ENCODE measurements around the gene TMEM242. TPM values are rescaled to one million over a fixed set of nuclear protein-coding genes. Genes with fewer than 3 reads are reported as not detected.

TMEM242 gene
- total RNA-seq, 1 donor, result 6.2 TPM

DNA sequence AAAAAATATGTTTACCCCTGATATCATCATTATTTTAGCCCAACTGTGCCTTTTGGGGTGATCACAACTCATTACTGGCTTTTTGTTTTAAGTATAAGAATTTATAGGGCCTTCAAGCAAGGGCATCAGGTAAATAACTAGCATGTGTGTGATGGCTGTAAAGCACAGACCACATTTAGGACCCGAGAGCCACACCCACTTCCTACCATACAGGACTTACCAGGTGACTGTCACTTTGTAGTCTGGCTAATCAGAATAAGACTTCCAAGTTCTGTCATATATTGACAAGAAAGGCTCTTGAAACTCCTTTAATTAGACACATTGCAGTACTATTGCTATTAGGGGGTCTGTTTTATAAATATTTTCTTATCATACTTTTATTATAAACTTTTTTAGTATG lies 31.1 kb downstream of the TMEM242 start:
- Histone ChIP-seq H2AFZ (ENCODE audit: low read length) (no peak overlapping the region), H4K20me1 (ENCODE audit: insufficient read depth, low read length) (peaks cover 8% of the 10 kb centered on the region), H3K9me3 (ENCODE audit: low read depth, low read length) (no peaks in the 10 kb centered on the region), H3K4me2 (ENCODE audit: insufficient read depth, low read length) (no peak overlapping the region), H3K27me3 (ENCODE audit: insufficient read depth, low read length) (no peaks in the 10 kb centered on the region), H3K36me3 (ENCODE audit: insufficient read depth, low read length) (peaks cover 6% of the 10 kb centered on the region), H3K4me1 (ENCODE audit: insufficient read depth, low read length) (no peaks in the 10 kb centered on the region), H3K27ac (ENCODE audit: low read depth, low read length) (no peak overlapping the region), H3K4me3 (ENCODE audit: insufficient read depth, low read length) (no peak overlapping the region), H3K79me2 (ENCODE audit: insufficient read depth, low read length) (no peaks in the 10 kb centered on the region)
- TF ChIP-seq, protein P1, sequence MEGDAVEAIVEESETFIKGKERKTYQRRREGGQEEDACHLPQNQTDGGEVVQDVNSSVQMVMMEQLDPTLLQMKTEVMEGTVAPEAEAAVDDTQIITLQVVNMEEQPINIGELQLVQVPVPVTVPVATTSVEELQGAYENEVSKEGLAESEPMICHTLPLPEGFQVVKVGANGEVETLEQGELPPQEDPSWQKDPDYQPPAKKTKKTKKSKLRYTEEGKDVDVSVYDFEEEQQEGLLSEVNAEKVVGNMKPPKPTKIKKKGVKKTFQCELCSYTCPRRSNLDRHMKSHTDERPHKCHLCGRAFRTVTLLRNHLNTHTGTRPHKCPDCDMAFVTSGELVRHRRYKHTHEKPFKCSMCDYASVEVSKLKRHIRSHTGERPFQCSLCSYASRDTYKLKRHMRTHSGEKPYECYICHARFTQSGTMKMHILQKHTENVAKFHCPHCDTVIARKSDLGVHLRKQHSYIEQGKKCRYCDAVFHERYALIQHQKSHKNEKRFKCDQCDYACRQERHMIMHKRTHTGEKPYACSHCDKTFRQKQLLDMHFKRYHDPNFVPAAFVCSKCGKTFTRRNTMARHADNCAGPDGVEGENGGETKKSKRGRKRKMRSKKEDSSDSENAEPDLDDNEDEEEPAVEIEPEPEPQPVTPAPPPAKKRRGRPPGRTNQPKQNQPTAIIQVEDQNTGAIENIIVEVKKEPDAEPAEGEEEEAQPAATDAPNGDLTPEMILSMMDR (IDR thresholded peaks at IDR 0.05; ENCODE audit: extremely low read depth, low read depth, low read length), result no peak
- no peak for DNase-seq (ENCODE audit: insufficient read length, low spot score, missing footprints)

DNA sequence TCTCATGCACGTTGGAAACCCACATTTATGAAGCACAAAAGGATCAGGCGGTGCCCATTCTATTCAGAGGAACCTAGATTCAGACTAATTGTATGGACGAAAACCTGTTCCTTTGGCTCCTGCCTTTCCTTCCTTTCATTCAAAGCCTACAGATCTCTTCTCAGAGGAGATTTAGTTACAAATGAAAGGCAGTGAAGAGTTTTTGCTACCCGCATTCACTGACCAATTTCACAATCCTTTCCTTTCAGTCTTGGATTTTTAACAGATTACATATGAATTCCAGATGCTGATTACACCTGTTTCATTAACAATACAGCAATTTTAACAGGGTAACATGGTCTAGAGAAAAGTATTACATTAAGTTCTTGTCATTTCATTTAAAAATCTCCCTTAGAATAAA lies 32.0 kb downstream of the TMEM242 start:
- Histone ChIP-seq H3K4me1 (ENCODE audit: insufficient read depth, low read length) (no peaks in the 10 kb centered on the region), H3K9me3 (ENCODE audit: low read depth, low read length) (no peaks in the 10 kb centered on the region), H4K20me1 (ENCODE audit: insufficient read depth, low read length) (peaks cover 6% of the 10 kb centered on the region), H3K27me3 (ENCODE audit: insufficient read depth, low read length) (no peaks in the 10 kb centered on the region), H2AFZ (ENCODE audit: low read length) (no peak overlapping the region), H3K27ac (ENCODE audit: low read depth, low read length) (no peak overlapping the region), H3K79me2 (ENCODE audit: insufficient read depth, low read length) (no peaks in the 10 kb centered on the region), H3K4me3 (ENCODE audit: insufficient read depth, low read length) (no peak overlapping the region), H3K4me2 (ENCODE audit: insufficient read depth, low read length) (no peak overlapping the region), H3K36me3 (ENCODE audit: insufficient read depth, low read length) (peaks cover 6% of the 10 kb centered on the region)
- no peak for DNase-seq (ENCODE audit: insufficient read length, low spot score, missing footprints)
- TF ChIP-seq, protein P1 (IDR thresholded peaks at IDR 0.05; ENCODE audit: extremely low read depth, low read depth, low read length), result no peak

DNA sequence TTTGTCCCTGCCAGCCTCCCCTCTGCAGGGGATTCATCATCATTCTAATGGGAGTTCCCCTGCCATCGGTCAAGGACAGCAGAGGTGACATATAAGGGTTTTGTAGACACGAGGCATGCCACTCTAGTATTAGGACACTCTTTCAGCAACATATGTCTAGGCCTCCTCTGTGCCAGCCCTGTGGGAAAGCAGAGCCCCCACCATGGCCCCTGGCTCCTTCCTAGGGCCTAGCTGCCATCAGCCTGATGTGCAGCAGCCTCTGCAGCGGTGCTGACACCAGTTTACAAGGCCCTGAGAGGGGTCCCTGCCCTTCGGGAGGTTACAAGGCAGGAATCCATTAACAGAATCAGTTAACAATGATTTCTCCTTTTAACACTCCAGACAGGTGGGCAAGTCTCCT lies 32.5 kb downstream of the TMEM242 start:
- TF ChIP-seq, protein P1 (IDR thresholded peaks at IDR 0.05; ENCODE audit: extremely low read depth, low read depth, low read length), result no peak
- no peak for DNase-seq (ENCODE audit: insufficient read length, low spot score, missing footprints)
- no peaks in the 10 kb centered on the region for H3K4me1 ChIP-seq (ENCODE audit: insufficient read depth, low read length)

DNA sequence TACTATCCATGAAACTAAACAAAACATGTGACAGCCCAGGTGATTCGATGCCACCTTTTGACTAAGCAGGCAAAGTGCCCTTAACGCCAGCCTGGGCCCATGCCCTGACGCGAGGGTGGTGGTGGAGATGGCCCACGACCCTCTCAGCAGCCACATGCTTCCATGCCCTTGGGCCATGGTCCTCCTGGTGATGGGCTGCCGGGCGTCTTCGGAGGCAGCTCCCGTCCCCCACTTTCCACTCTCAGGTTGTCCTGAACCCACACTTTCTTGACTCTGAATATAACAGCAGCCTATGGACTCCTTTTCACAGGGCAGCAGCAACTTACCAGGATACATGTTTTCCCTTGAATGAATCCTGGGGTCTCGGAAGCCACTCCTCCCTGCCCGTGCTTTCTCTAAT lies 33.6 kb downstream of the TMEM242 start:
- no peak for DNase-seq (ENCODE audit: insufficient read length, low spot score, missing footprints)
- TF ChIP-seq, protein P1 (IDR thresholded peaks at IDR 0.05; ENCODE audit: extremely low read depth, low read depth, low read length), result no peak
- Histone ChIP-seq H3K27me3 (ENCODE audit: insufficient read depth, low read length) (no peaks in the 10 kb centered on the region), H3K4me2 (ENCODE audit: insufficient read depth, low read length) (no peak overlapping the region), H3K27ac (ENCODE audit: low read depth, low read length) (no peak overlapping the region), H4K20me1 (ENCODE audit: insufficient read depth, low read length) (peaks cover 3% of the 10 kb centered on the region), H3K79me2 (ENCODE audit: insufficient read depth, low read length) (no peaks in the 10 kb centered on the region), H3K4me1 (ENCODE audit: insufficient read depth, low read length) (no peaks in the 10 kb centered on the region), H2AFZ (ENCODE audit: low read length) (no peak overlapping the region), H3K9me3 (ENCODE audit: low read depth, low read length) (no peaks in the 10 kb centered on the region), H3K36me3 (ENCODE audit: insufficient read depth, low read length) (peaks cover 6% of the 10 kb centered on the region), H3K4me3 (ENCODE audit: insufficient read depth, low read length) (no peak overlapping the region)

More for the DNA sequence above, 32.5 kb downstream of the TMEM242 start:
- no peaks in the 10 kb centered on the region for H3K79me2 ChIP-seq (ENCODE audit: insufficient read depth, low read length)
- no peaks in the 10 kb centered on the region for H3K9me3 ChIP-seq (ENCODE audit: low read depth, low read length)
- H4K20me1 ChIP-seq (ENCODE audit: insufficient read depth, low read length), result peaks cover 6% of the 10 kb centered on the region
- peaks cover 6% of the 10 kb centered on the region for H3K36me3 ChIP-seq (ENCODE audit: insufficient read depth, low read length)
- no peak overlapping the region for H2AFZ ChIP-seq (ENCODE audit: low read length)
- no peak overlapping the region for H3K4me2 ChIP-seq (ENCODE audit: insufficient read depth, low read length)
- H3K4me3 ChIP-seq (ENCODE audit: insufficient read depth, low read length), result no peak overlapping the region
- H3K27ac ChIP-seq (ENCODE audit: low read depth, low read length), result no peak overlapping the region
- no peaks in the 10 kb centered on the region for H3K27me3 ChIP-seq (ENCODE audit: insufficient read depth, low read length)
